ENCODE data around the gene CALR3. TPM values are rescaled to one million over a fixed set of nuclear protein-coding genes. Genes with fewer than 3 reads are reported as not detected.

The CALR3 gene
- total RNA-seq, 4 donors from 2014 or later, result not detected

GRCh38 chr19:16542045-16542909 lies 46.3 kb upstream of the CALR3 start, which contains the start of gene CHERP:
CHERP (minus strand) TSS chr19:16542437; CDS start chr19:16542378, 59 bp downstream.
- peak; percentile 74 to 81 for DNase-seq (ENCODE audit: low spot score in 2 of 2)
- TF ChIP-seq, protein P1, sequence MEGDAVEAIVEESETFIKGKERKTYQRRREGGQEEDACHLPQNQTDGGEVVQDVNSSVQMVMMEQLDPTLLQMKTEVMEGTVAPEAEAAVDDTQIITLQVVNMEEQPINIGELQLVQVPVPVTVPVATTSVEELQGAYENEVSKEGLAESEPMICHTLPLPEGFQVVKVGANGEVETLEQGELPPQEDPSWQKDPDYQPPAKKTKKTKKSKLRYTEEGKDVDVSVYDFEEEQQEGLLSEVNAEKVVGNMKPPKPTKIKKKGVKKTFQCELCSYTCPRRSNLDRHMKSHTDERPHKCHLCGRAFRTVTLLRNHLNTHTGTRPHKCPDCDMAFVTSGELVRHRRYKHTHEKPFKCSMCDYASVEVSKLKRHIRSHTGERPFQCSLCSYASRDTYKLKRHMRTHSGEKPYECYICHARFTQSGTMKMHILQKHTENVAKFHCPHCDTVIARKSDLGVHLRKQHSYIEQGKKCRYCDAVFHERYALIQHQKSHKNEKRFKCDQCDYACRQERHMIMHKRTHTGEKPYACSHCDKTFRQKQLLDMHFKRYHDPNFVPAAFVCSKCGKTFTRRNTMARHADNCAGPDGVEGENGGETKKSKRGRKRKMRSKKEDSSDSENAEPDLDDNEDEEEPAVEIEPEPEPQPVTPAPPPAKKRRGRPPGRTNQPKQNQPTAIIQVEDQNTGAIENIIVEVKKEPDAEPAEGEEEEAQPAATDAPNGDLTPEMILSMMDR (IDR thresholded peaks at IDR 0.05), result peak in 4 of 5 experiments; percentile 2 to 56 (median 29)
- TF ChIP-seq POLR2A (IDR thresholded peaks at IDR 0.05) (peak; percentile 50 to 74), EP300 (IDR thresholded peaks at IDR 0.05) (peak; percentile 96 to 97)
- Histone ChIP-seq H3K27me3 (no peaks in the 10 kb centered on the region), H3K4me3 (peak within 1 kb of the TSS; percentile 54 to 100 (median 84)), H3K27ac (peak within 1 kb of the TSS; percentile 35 to 91 (median 90)), H3K4me1 (peaks cover 8 to 53% (median 33%) of the 10 kb centered on the region in 4 donors), H3K36me3 (peaks cover 0 to 32% (median 4%) of the 10 kb centered on the region in 3 donors), H3K9me3 (no peaks in the 10 kb centered on the region)
- WGBS, 2 donors, result 1% methylated on average over 35 to 100 of the region's 108 CpGs

- H3K4me1 ChIP-seq, result peaks cover 8 to 60% (median 33%) of the 10 kb centered on the region in 4 donors
- peaks cover 0 to 39% (median 4%) of the 10 kb centered on the region in 3 donors for H3K36me3 ChIP-seq
- no peaks in the 10 kb centered on the region for H3K27me3 ChIP-seq
- no peak for TF ChIP-seq POLR2A (IDR thresholded peaks at IDR 0.05)
- TF ChIP-seq EP300 (IDR thresholded peaks at IDR 0.05), result no peak
- TF ChIP-seq, protein P1 (IDR thresholded peaks at IDR 0.05), result no peak
- H3K9me3 ChIP-seq, result no peaks in the 10 kb centered on the region
- 1% methylated on average over 29 of the region's 29 CpGs for WGBS, 2 donors
- H3K27ac ChIP-seq, result peak overlapping the region; percentile 35 to 91 (median 90)
- no peak for DNase-seq (ENCODE audit: low spot score in 2 of 2)
- H3K4me3 ChIP-seq, result peak overlapping the region; percentile 54 to 100 (median 84)
Measured at GRCh38 chr19:16541526-16542044, 45.6 kb upstream of the CALR3 start.

DNA sequence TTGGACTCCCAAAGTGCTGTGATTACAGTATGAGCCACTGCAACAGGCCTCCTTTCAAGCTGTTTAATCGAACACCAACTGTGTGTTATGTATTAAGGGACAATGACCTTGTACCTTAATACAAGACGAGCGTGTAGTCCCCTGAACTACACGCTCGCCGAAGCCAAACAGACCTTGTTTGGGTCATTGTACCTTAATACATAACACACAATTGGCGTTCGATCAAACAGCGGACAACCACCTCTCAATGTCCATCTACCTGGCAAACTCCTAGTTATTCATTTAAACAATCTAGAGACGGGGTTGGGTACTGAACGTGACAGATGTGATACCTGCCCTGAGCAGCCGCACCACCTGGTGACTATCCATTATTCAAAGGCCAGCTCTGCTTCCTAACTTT lies 45.0 kb upstream of the CALR3 start:
- no peaks in the 10 kb centered on the region for H3K27me3 ChIP-seq
- TF ChIP-seq, protein P1 (IDR thresholded peaks at IDR 0.05), result no peak
- TF ChIP-seq POLR2A (IDR thresholded peaks at IDR 0.05) (no peak), EP300 (IDR thresholded peaks at IDR 0.05) (no peak)
- 83 to 86% methylated on average over 12 of the region's 12 CpGs for WGBS, 2 donors
- no peak for DNase-seq (ENCODE audit: low spot score in 2 of 2)
- H3K4me3 ChIP-seq, result peak overlapping the region; percentile 54 to 100 (median 84)
- no peaks in the 10 kb centered on the region for H3K9me3 ChIP-seq
- peaks cover 0 to 45% (median 5%) of the 10 kb centered on the region in 3 donors for H3K36me3 ChIP-seq
- H3K27ac ChIP-seq, result peak overlapping the region in 1 of 4 donors; percentile 89
- peaks cover 8 to 61% (median 33%) of the 10 kb centered on the region in 4 donors for H3K4me1 ChIP-seq

DNA sequence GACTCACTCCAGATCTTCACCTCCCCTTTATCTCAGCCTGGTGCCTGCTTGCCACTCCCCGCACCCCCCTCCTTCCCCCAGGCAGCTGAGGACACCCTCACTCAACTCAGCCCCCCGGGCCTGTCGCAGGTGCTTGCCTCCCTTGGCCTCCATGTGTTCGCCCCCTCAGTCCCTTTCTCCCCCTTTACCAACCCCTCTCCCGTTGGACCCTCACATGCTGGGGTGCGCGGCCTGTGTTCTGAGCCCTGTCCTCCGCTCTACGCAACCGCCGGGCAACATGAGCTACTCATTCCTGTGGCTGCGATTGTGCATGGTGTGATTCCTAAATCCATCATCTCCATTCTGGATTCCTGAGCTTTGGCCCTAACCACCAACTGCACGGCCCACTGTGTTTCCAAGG lies 41.1 kb upstream of the CALR3 start:
- Histone ChIP-seq H3K4me3 (no peak overlapping the region), H3K9me3 (no peaks in the 10 kb centered on the region), H3K4me1 (peaks cover 8 to 41% (median 25%) of the 10 kb centered on the region in 4 donors), H3K36me3 (peaks cover 9 to 83% (median 35%) of the 10 kb centered on the region in 3 donors), H3K27me3 (no peaks in the 10 kb centered on the region), H3K27ac (no peak overlapping the region)
- no peak for DNase-seq (ENCODE audit: low spot score in 2 of 2)
- TF ChIP-seq, protein P1 (IDR thresholded peaks at IDR 0.05), result no peak
- TF ChIP-seq EP300 (IDR thresholded peaks at IDR 0.05) (no peak), POLR2A (IDR thresholded peaks at IDR 0.05) (no peak)
- WGBS, 2 donors, result 90 to 92% methylated on average over 13 of the region's 13 CpGs

DNA sequence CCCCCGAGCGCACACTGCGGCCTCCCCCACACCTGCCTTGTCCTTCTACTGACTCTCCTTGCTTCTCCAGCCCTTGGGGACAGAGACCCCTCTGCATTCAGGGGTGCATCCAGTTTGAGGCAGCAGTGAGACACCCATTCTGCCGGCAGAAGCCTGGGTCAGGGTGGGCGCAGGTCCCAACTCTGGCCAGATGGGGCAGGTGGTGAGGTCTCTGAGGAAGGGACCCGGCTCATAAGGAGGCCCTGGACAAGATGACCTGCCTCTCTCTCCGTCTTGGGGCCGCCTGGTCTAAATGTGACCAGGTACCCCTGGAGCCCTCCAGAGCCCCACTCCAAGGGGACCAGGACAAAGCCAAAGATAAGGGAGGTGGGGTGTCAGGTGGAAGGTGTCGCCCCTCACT lies 40.2 kb upstream of the CALR3 start:
- no peak for DNase-seq (ENCODE audit: low spot score in 2 of 2)
- TF ChIP-seq EP300 (IDR thresholded peaks at IDR 0.05), result no peak
- Histone ChIP-seq H3K4me3 (no peak overlapping the region), H3K36me3 (peaks cover 10 to 93% (median 45%) of the 10 kb centered on the region in 3 donors), H3K27ac (no peak overlapping the region), H3K27me3 (no peaks in the 10 kb centered on the region), H3K9me3 (no peaks in the 10 kb centered on the region), H3K4me1 (peaks cover 4 to 36% (median 18%) of the 10 kb centered on the region in 4 donors)
- 86 to 94% methylated on average over 9 of the region's 9 CpGs for WGBS, 2 donors
